GM12874 (cell line): Measurements from ENCODE around the gene TANC1.

Source experiments
- TF ChIP-seq, protein P1 (sequence below): IDR thresholded peaks from 2 replicates; pipeline ENCODE4 v1.5.1; 2011; ENCODE audit warnings: low read depth, mild to moderate bottlenecking, control low read depth, low read length, moderate library complexity; ENCODE audit not compliant: insufficient read depth

The TANC1 gene

DNA sequence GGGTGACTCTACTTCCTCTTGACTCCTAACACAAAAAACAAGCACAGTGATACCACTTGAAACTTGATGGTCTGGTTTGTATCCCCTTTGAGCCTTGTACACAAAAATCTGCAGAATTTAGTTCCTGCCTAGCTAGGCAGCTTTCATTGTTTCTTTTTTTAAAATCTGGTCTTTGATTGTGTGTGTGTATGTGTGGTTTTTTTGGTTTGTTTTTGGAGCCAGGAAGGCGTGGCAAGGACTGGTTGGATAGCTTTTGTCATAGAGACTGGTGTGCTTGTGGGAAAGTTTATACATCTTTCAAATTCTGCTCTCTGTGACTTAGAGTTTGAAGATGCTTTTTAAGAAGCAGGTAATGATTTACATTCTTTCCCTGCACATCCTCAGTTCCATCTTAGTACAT is 127.4 kb downstream of the TANC1 start:
- TF ChIP-seq, protein P1, sequence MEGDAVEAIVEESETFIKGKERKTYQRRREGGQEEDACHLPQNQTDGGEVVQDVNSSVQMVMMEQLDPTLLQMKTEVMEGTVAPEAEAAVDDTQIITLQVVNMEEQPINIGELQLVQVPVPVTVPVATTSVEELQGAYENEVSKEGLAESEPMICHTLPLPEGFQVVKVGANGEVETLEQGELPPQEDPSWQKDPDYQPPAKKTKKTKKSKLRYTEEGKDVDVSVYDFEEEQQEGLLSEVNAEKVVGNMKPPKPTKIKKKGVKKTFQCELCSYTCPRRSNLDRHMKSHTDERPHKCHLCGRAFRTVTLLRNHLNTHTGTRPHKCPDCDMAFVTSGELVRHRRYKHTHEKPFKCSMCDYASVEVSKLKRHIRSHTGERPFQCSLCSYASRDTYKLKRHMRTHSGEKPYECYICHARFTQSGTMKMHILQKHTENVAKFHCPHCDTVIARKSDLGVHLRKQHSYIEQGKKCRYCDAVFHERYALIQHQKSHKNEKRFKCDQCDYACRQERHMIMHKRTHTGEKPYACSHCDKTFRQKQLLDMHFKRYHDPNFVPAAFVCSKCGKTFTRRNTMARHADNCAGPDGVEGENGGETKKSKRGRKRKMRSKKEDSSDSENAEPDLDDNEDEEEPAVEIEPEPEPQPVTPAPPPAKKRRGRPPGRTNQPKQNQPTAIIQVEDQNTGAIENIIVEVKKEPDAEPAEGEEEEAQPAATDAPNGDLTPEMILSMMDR, result no peak

DNA sequence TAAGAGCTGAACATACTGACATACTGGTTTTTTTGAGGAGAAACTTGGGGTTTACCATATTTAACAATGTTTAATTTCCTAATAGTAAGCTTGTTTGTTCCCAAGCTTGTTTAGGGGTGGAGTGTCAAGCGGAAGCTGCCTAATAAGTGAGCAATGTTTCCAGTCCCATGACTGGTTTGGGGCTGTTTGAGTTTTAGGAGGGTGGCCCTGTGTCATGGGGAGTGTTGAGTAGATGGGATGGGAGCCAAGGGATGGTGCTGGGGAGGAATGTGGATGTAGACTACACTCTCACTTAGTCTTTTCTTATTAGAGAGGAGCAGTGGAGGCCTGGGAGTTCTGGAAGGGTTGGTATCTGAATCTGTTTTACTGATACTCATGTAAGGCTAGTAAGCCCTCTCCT is 128.5 kb downstream of the TANC1 start:
- TF ChIP-seq, protein P1, result no peak

DNA sequence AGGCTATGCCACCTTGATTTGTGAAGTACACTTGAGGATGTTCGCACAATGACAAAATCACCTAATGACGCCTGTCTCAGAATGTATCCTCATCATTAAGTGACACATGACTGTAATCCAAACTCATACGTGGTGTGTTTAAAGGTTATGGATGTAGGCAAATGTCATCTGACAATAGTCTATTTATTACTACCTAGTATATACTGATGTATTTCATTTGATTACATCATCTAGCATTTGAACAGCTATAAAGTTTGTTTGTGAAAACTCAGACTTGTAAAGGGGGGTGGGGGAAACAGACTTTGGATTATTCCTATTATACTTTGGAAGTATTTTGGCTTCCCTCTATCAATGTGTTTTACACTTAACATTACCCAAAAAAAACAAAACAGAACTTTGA is 129.9 kb downstream of the TANC1 start:
- TF ChIP-seq, protein P1, result no peak

DNA sequence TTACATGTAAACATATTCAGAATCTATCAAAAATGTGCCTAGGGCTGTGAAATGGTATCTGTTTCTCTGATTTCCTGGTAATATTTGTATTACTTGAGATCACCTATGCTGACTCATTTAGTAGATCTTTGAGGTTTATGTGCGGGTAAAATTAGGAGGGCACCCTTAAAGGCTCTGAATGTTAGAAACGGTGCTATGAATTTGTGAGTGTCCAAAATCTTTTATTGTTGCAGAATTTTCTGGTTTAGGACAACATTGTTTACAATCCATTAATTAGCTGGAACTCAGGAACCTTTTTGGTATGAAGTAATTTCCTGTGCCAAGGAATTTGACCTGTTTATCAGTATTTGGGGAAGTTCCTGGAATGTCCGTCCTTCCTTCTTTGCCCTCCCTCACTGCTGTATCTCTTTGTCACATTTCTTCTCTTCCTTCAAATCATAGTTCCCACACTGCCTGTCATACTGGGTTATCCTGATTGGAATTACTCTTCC is 130.5 kb downstream of the TANC1 start:
- TF ChIP-seq, protein P1, result no peak

DNA sequence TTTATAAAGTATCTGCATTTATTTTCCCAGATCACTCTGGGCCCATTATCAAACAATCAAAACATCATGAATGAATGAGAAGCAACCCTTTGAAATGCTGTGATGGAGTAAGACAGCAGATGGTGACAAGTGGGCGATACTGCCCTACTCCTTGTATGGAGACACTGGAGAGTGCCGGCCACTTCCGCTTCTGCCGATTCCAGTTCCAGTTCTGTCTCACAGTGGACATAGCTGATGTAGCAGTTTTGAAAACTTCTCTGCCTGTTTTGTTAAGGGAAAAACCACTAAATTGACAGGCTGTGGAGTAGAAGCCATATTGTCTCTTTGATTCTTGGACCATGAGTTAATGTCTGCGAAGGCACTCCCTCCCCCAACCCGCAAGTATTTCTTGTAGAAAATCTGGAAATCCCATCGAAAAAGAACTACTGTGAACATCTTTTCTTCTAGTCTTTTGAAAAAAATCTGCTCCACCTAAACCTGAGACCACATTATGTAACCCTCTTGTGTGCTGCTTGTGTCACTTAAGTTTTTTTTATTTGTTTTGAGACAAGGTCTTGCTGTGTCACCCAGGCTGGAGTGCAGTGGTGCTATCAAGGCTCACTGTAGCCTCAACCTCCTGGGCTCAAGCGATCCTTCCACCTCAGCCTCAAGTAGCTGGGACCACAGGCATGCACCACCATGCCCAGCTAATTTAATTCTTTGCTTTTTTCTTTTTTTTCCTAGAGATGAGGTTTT is 133.5 kb downstream of the TANC1 start:
- TF ChIP-seq, protein P1, result no peak

DNA sequence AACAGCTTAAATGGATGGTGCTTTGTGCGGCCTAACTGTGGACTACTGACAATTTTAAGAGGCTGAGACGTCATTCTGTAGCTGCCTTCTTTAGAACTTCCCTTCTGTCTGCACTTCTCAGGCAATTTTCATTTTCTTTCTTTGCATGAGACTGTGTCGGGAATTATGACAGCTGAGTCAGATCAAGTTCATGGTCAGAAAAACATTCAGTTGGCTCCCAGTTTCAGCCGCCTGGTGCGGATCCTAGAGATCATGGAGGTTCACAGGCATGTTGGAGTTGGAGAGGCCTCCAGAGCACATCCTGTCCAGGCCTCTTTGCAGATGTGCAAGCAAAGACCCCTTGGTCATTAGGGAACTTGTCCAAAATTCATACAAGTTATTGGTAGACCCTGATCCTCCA is 135.0 kb downstream of the TANC1 start:
- TF ChIP-seq, protein P1, result no peak

DNA sequence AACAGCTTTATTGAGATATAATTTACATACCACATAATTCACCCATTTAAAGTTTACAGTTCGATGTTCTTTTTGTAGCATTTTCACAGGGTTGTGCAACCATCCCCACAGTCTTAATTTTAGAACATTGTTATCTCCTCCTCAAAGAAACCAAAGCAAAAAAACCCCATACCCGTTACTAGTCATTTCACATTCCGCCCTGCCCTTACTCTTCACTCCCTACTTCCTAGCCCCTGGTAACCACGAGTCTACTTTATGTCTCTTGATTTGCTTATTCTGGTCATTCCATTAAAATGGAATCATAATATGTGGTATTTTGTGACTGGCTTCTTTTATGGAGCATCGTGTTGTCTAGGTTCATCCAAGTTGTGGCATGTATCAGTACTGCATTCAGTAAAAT is 137.7 kb downstream of the TANC1 start:
- TF ChIP-seq, protein P1, result no peak
